ENCODE measurements around the gene SLC25A34. TPM values are rescaled to one million over a fixed set of nuclear protein-coding genes. Genes with fewer than 3 reads are reported as not detected.

Gene SLC25A34
- total RNA-seq, 2 experiments from 2014 or later: 0.92 to 1.5 TPM

- Mint-ChIP-seq H3K4me3 (no peak overlapping the region), H3K27me3 (peaks cover 33% of the 10 kb centered on the region), H3K27ac (no peak overlapping the region), H3K9me3 (no peaks in the 10 kb centered on the region), H3K4me1 (ENCODE audit: low read depth) (peaks cover 12% of the 10 kb centered on the region), H3K36me3 (no peaks in the 10 kb centered on the region)
- DNase-seq: no peak
- ChIA-PET CTCF (no interaction called here), POLR2A (no interaction called here)
- intact Hi-C loops (cut with micrococcal nuclease): no loop called here
These were observed 23.0 kb downstream of the SLC25A34 start for GRCh38 chr1:15758953-15759661.

- DNase-seq: no peak
- intact Hi-C loops (cut with micrococcal nuclease): no loop called here
- ChIA-PET POLR2A (no interaction called here), CTCF (interaction anchor here (1.5 kb wide), 1 partner anchor 31 kb away, joined by 6 read pairs; no protein-coding TSS in a partner anchor)
- no peaks in the 10 kb centered on the region for H3K36me3 Mint-ChIP-seq
- H3K9me3 Mint-ChIP-seq: no peaks in the 10 kb centered on the region
- H3K4me1 Mint-ChIP-seq (ENCODE audit: low read depth): peaks cover 12% of the 10 kb centered on the region
- H3K4me3 Mint-ChIP-seq: no peak overlapping the region
- H3K27ac Mint-ChIP-seq: no peak overlapping the region
- H3K27me3 Mint-ChIP-seq: peaks cover 29% of the 10 kb centered on the region
These were observed 24.6 kb downstream of the SLC25A34 start for GRCh38 chr1:15760520-15761211.

- Mint-ChIP-seq H3K27ac (no peak overlapping the region), H3K27me3 (peaks cover 23% of the 10 kb centered on the region), H3K9me3 (no peaks in the 10 kb centered on the region), H3K4me1 (ENCODE audit: low read depth) (peaks cover 6% of the 10 kb centered on the region), H3K4me3 (no peak overlapping the region), H3K36me3 (no peaks in the 10 kb centered on the region)
- POLR2A ChIA-PET: interaction anchor here (0.6 kb wide), 1 partner anchor 85 kb away, joined by 3 read pairs; no protein-coding TSS in a partner anchor
- no peak for DNase-seq
- intact Hi-C loops (cut with micrococcal nuclease): no loop called here
- CTCF ChIA-PET: no interaction called here
These were observed 25.5 kb downstream of the SLC25A34 start for GRCh38 chr1:15761366-15762128.

GRCh38 chr1:15762546-15762945, 26.5 kb downstream of the SLC25A34 start:
- no peaks in the 10 kb centered on the region for H3K36me3 Mint-ChIP-seq
- H3K9me3 Mint-ChIP-seq: no peaks in the 10 kb centered on the region
- H3K4me1 Mint-ChIP-seq (ENCODE audit: low read depth): peaks cover 4% of the 10 kb centered on the region
- DNase-seq: no peak
- H3K27me3 Mint-ChIP-seq: peaks cover 19% of the 10 kb centered on the region
- CTCF ChIA-PET: interaction anchor here (1.0 kb wide), 1 partner anchor 29 kb away, joined by 3 read pairs; no protein-coding TSS in a partner anchor
- intact Hi-C loops (cut with micrococcal nuclease): no loop called here
- H3K4me3 Mint-ChIP-seq: no peak overlapping the region
- POLR2A ChIA-PET: no interaction called here
- H3K27ac Mint-ChIP-seq: no peak overlapping the region

- Mint-ChIP-seq H3K9me3 (no peaks in the 10 kb centered on the region), H3K4me1 (ENCODE audit: low read depth) (no peaks in the 10 kb centered on the region), H3K27me3 (peaks cover 14% of the 10 kb centered on the region), H3K36me3 (no peaks in the 10 kb centered on the region), H3K27ac (no peak overlapping the region), H3K4me3 (no peak overlapping the region)
- CTCF ChIA-PET: no interaction called here
- POLR2A ChIA-PET: no interaction called here
- no peak for DNase-seq
- intact Hi-C loops (cut with micrococcal nuclease): no loop called here
These were observed 28.3 kb downstream of the SLC25A34 start for GRCh38 chr1:15764269-15764764.

- ChIA-PET CTCF (interaction anchor here (0.5 to 0.8 kb wide), 2 partner anchors 11 to 500 kb away, joined by 3 read pairs; no protein-coding TSS in a partner anchor), POLR2A (no interaction called here)
- intact Hi-C loops (cut with micrococcal nuclease): no loop called here
- no peak for DNase-seq
- no peak overlapping the region for H3K27ac Mint-ChIP-seq
- H3K4me3 Mint-ChIP-seq: no peak overlapping the region
- no peaks in the 10 kb centered on the region for H3K36me3 Mint-ChIP-seq
- H3K27me3 Mint-ChIP-seq: peaks cover 9% of the 10 kb centered on the region
- no peaks in the 10 kb centered on the region for H3K4me1 Mint-ChIP-seq (ENCODE audit: low read depth)
- H3K9me3 Mint-ChIP-seq: no peaks in the 10 kb centered on the region
These were observed 28.8 kb downstream of the SLC25A34 start for GRCh38 chr1:15764890-15765289.

GRCh38 chr1:15765495-15766194, 29.6 kb downstream of the SLC25A34 start:
- no peaks in the 10 kb centered on the region for H3K36me3 Mint-ChIP-seq
- no peaks in the 10 kb centered on the region for H3K9me3 Mint-ChIP-seq
- POLR2A ChIA-PET: no interaction called here
- H3K4me3 Mint-ChIP-seq: no peak overlapping the region
- CTCF ChIA-PET: interaction anchor here (0.5 to 0.8 kb wide), 2 partner anchors 10 to 500 kb away, joined by 3 read pairs; no protein-coding TSS in a partner anchor
- H3K27ac Mint-ChIP-seq: no peak overlapping the region
- H3K4me1 Mint-ChIP-seq (ENCODE audit: low read depth): no peaks in the 10 kb centered on the region
- intact Hi-C loops (cut with micrococcal nuclease): no loop called here
- peaks cover 9% of the 10 kb centered on the region for H3K27me3 Mint-ChIP-seq
- no peak for DNase-seq

GRCh38 chr1:15767941-15768340, 31.9 kb downstream of the SLC25A34 start:
- no peaks in the 10 kb centered on the region for H3K9me3 Mint-ChIP-seq
- CTCF ChIA-PET: interaction anchor here (0.8 kb wide), 1 partner anchor 27 kb away, joined by 4 read pairs; no protein-coding TSS in a partner anchor

GRCh38 chr1:15768388-15768787, 32.3 kb downstream of the SLC25A34 start:
- POLR2A ChIA-PET: no interaction called here
- Mint-ChIP-seq H3K36me3 (no peaks in the 10 kb centered on the region), H3K4me1 (ENCODE audit: low read depth) (no peaks in the 10 kb centered on the region), H3K9me3 (no peaks in the 10 kb centered on the region), H3K27me3 (peaks cover 12% of the 10 kb centered on the region), H3K4me3 (no peak overlapping the region), H3K27ac (no peak overlapping the region)
- intact Hi-C loops (cut with micrococcal nuclease): no loop called here
- no peak for DNase-seq
- CTCF ChIA-PET: interaction anchor here (0.8 kb wide), 1 partner anchor 27 kb away, joined by 4 read pairs; no protein-coding TSS in a partner anchor

More at GRCh38 chr1:15767941-15768340, 31.9 kb downstream of the SLC25A34 start:
- POLR2A ChIA-PET: no interaction called here
- Mint-ChIP-seq H3K27ac (no peak overlapping the region), H3K36me3 (no peaks in the 10 kb centered on the region), H3K4me3 (no peak overlapping the region), H3K4me1 (ENCODE audit: low read depth) (no peaks in the 10 kb centered on the region), H3K27me3 (peaks cover 12% of the 10 kb centered on the region)
- intact Hi-C loops (cut with micrococcal nuclease): no loop called here
- DNase-seq: no peak

GRCh38 chr1:15770313-15770962, 34.4 kb downstream of the SLC25A34 start:
- Mint-ChIP-seq H3K27ac (no peak overlapping the region), H3K4me3 (no peak overlapping the region), H3K27me3 (peaks cover 10% of the 10 kb centered on the region), H3K36me3 (no peaks in the 10 kb centered on the region), H3K9me3 (no peaks in the 10 kb centered on the region), H3K4me1 (ENCODE audit: low read depth) (no peaks in the 10 kb centered on the region)
- ChIA-PET CTCF (interaction anchor here (0.6 kb wide), 1 partner anchor 410 kb away, joined by 3 read pairs; no protein-coding TSS in a partner anchor), POLR2A (no interaction called here)
- no peak for DNase-seq
- intact Hi-C loops (cut with micrococcal nuclease): no loop called here

- H3K27ac Mint-ChIP-seq: no peak overlapping the region
- peaks cover 10% of the 10 kb centered on the region for H3K27me3 Mint-ChIP-seq
- ChIA-PET CTCF (interaction anchor here (1.2 kb wide), 1 partner anchor 20 kb away, joined by 3 read pairs; no protein-coding TSS in a partner anchor), POLR2A (no interaction called here)
- intact Hi-C loops (cut with micrococcal nuclease): no loop called here
- no peak overlapping the region for H3K4me3 Mint-ChIP-seq
- no peaks in the 10 kb centered on the region for H3K36me3 Mint-ChIP-seq
- no peaks in the 10 kb centered on the region for H3K4me1 Mint-ChIP-seq (ENCODE audit: low read depth)
- DNase-seq: no peak
- no peaks in the 10 kb centered on the region for H3K9me3 Mint-ChIP-seq
These were observed 35.9 kb downstream of the SLC25A34 start for GRCh38 chr1:15771836-15772515.

Measured in activated CD4-positive, alpha-beta memory T cell treated with anti-CD3 and anti-CD28 coated beads for 36 hours (primary cell).